Ovary (tissue), 9 donors: ENCODE measurements around the gene POLN. TPM values are rescaled to one million over a fixed set of nuclear protein-coding genes. Genes with fewer than 3 reads are reported as not detected.

Experiments
- DNase-seq, 5 donors: peaks; one replicate each; pipeline ENCODE4 v3.0.0-alpha.2; 2019 to 2020
- H3K27ac ChIP-seq, 2 donors: fragments of 200-600 bp; one replicate each; pipeline versions ENCODE4 v1.5.1 to v1.8.0; 2019 to 2022
- H3K27me3 ChIP-seq: fragments of 200-600 bp; one replicate; pipeline ENCODE4 v1.8.0; 2022
- H3K36me3 ChIP-seq: fragments of 200-600 bp; sonication (generic); one replicate; pipeline ENCODE4 v1.5.1; 2019
- H3K4me1 ChIP-seq: one replicate; pipeline ENCODE4 v1.8.1; 2013; ENCODE audit warnings: mild to moderate bottlenecking, moderate library complexity; ENCODE audit not compliant: insufficient read depth
- H3K4me3 ChIP-seq: fragments of 200-600 bp; sonication (generic); one replicate; pipeline ENCODE4 v1.5.1; 2017
- H3K9me3 ChIP-seq, 2 donors: fragments of 200-600 bp in 1 of 2; sonication (generic) in 1 of 2; one replicate each; pipeline versions ENCODE4 v1.5.1 to v1.8.1; 2013 to 2019; ENCODE audit warnings: mild to moderate bottlenecking in 1 of 2, moderate library complexity in 1 of 2
- CTCF ChIP-seq, 3 donors: fragments of 450-650 bp in 2 of 3; fragments of 200-600 bp in 1 of 3; IDR thresholded peaks; one replicate each; pipeline versions ENCODE4 v1.5.1 to v1.8.0; 2016 to 2022; ENCODE audit warnings: antibody characterized with exemption in 3 of 3, mild to moderate bottlenecking in 1 of 3
- EP300 ChIP-seq: sonication (generic); formaldehyde crosslinking; IDR thresholded peaks from one replicate; pipeline ENCODE4 v1.6.1; 2017; ENCODE audit warnings: antibody characterized with exemption
- POLR2A ChIP-seq: fragments of 450-650 bp; IDR thresholded peaks from one replicate; pipeline ENCODE4 v1.6.1; 2017; ENCODE audit warnings: antibody characterized with exemption, mild to moderate bottlenecking, moderate library complexity
- WGBS, 3 donors: extraction: QIAGEN DNeasy Blood & Tissue Kit in 1 of 3; methylation state at CpG; one replicate each; pipeline versions ENCODE4 v1.1.5 to v1.1.7; 2013 to 2017; 5-methylcytosine and 5-hydroxymethylcytosine counted together
- intact Hi-C, 4 donors: fragments of 100-400 bp; cut with DNase I; formaldehyde crosslinking; loops; one replicate each; pipeline versions ENCODE4 v1.11.0 to v1.15.1; 2022 to 2023
- polyA plus RNA-seq, 2 donors: library from polyadenylated mRNA; stranded (reverse); fragments of 200-250 nt in 1 of 2; fragments of 350-450 nt in 1 of 2; fragmentation: Illumina TruSeq in 1 of 2; extraction: RNeasy Lipid Tissue Mini Kit (QIAGEN cat#74804) in 1 of 2; gene quantifications; one replicate each; pipeline ENCODE4 v1.2.3, GENCODE V29; 2013 to 2014
- total RNA-seq, 7 donors: library from RNA; depleted of rRNA in 2 of 7; stranded (reverse); fragments of >200 nt in 2 of 7; fragmentation: NEBNext Ultra II Directional in 3 of 7; extraction: Animal tissue kit (Norgen Biotek cat#: 25700) in 3 of 7; gene quantifications; one replicate each; pipeline versions ENCODE4 v1.1.0 to v1.2.4, GENCODE V29; 2016 to 2023
- donor health status: DM: no; HTN: no; CAD: no; lungs with moderate emphysema.
- donor health status: DM: no; HTN: no; CAD: no.
- donor health status: Bipolar disorder and iron deficiency.
- donor health status: DM: yes; HTN: yes; CAD: no.
- donor health status: DM: no; HTN: no; CAD: no.
- donor health status: DM: yes; HTN: yes; CAD: no.

The POLN gene
- total and polyA plus RNA-seq, 9 donors: 0.95 to 11.4 (median 3.1) TPM

GRCh38 chr4:2151544-2151943 lies 90.4 kb downstream of the POLN start:
- Histone ChIP-seq H3K4me1 (no peaks in the 10 kb centered on the region), H3K27ac (no peak overlapping the region), H3K4me3 (no peak overlapping the region), H3K36me3 (no peaks in the 10 kb centered on the region), H3K27me3 (no peaks in the 10 kb centered on the region), H3K9me3 (no peaks in the 10 kb centered on the region)
- intact Hi-C loops: no loop called here
- TF ChIP-seq EP300 (no peak), POLR2A (no peak), CTCF (IDR thresholded peaks at IDR 0.05) (no peak)
- no peak for DNase-seq
- WGBS, 3 donors: 69 to 78% (median 71%) methylated on average over 5 of the region's 5 CpGs

- H3K27me3 ChIP-seq: no peaks in the 10 kb centered on the region
- WGBS, 3 donors: 96 to 99% (median 97%) methylated on average over 1 of the region's 1 CpG
- no peaks in the 10 kb centered on the region for H3K9me3 ChIP-seq
- DNase-seq: no peak
- H3K27ac ChIP-seq: no peak overlapping the region
- TF ChIP-seq CTCF (IDR thresholded peaks at IDR 0.05) (no peak), POLR2A (no peak), EP300 (no peak)
- intact Hi-C loops: no loop called here
- no peaks in the 10 kb centered on the region for H3K36me3 ChIP-seq
- H3K4me3 ChIP-seq: no peak overlapping the region
- no peaks in the 10 kb centered on the region for H3K4me1 ChIP-seq
These were observed 91.8 kb downstream of the POLN start for GRCh38 chr4:2150076-2150475.

GRCh38 chr4:2142630-2143427 lies 99.1 kb downstream of the POLN start:
- no peaks in the 10 kb centered on the region for H3K27me3 ChIP-seq
- no peak overlapping the region for H3K4me3 ChIP-seq
- no peaks in the 10 kb centered on the region for H3K9me3 ChIP-seq
- TF ChIP-seq CTCF (IDR thresholded peaks at IDR 0.05): no peak
- TF ChIP-seq EP300: no peak
- TF ChIP-seq POLR2A: no peak
- DNase-seq: no peak
- intact Hi-C loops: no loop called here
- WGBS, 3 donors: 65 to 72% (median 68%) methylated on average over 7 of the region's 7 CpGs
- H3K36me3 ChIP-seq: no peaks in the 10 kb centered on the region
- H3K4me1 ChIP-seq: no peaks in the 10 kb centered on the region
- no peak overlapping the region for H3K27ac ChIP-seq

GRCh38 chr4:2141762-2142451 lies 100.0 kb downstream of the POLN start:
- no peaks in the 10 kb centered on the region for H3K9me3 ChIP-seq
- H3K36me3 ChIP-seq: no peaks in the 10 kb centered on the region
- H3K27me3 ChIP-seq: no peaks in the 10 kb centered on the region
- WGBS, 3 donors: 76 to 80% (median 80%) methylated on average over 7 of the region's 7 CpGs
- no peaks in the 10 kb centered on the region for H3K4me1 ChIP-seq
- no peak overlapping the region for H3K27ac ChIP-seq
- TF ChIP-seq CTCF (IDR thresholded peaks at IDR 0.05) (no peak), POLR2A (no peak), EP300 (no peak)
- DNase-seq: no peak
- intact Hi-C loops: no loop called here
- no peak overlapping the region for H3K4me3 ChIP-seq
